Measurements from ENCODE around the gene SYNPO2.

The SYNPO2 gene

GRCh38 chr4:119049342-119049741 lies 160.7 kb downstream of the SYNPO2 start:
- Histone ChIP-seq H3K4me1 (ENCODE audit: insufficient read depth, low read length) (no peaks in the 10 kb centered on the region), H3K9me3 (ENCODE audit: insufficient read depth, low read length, severe bottlenecking) (no peaks in the 10 kb centered on the region), H3K4me2 (ENCODE audit: insufficient read depth, low read length) (no peak overlapping the region)

GRCh38 chr4:119050527-119051090 lies 162.0 kb downstream of the SYNPO2 start:
- ATAC-seq (ENCODE audit: insufficient read depth, low read depth) = no peak
- H2AFZ ChIP-seq (ENCODE audit: low read depth, low read length) = no peak overlapping the region
- no peaks in the 10 kb centered on the region for H3K79me2 ChIP-seq (ENCODE audit: insufficient read depth, low read length)
- no peak overlapping the region for H3K4me2 ChIP-seq (ENCODE audit: insufficient read depth, low read length)
- TF ChIP-seq CTCF (IDR thresholded peaks at IDR 0.05; ENCODE audit: borderline replicate concordance, extremely low read depth, low read length, poor library complexity, severe bottlenecking) (no peak), EZH2 (IDR thresholded peaks at IDR 0.05; ENCODE audit: borderline replicate concordance, low read depth, low read length, severe bottlenecking) (no peak)
- H3K27ac ChIP-seq (ENCODE audit: low read length) = no peak overlapping the region
- H3K27me3 ChIP-seq (ENCODE audit: insufficient read depth, low read length, poor library complexity) = peaks cover 3% of the 10 kb centered on the region
- H4K20me1 ChIP-seq (ENCODE audit: insufficient read depth, low read length) = no peaks in the 10 kb centered on the region
- H3K9ac ChIP-seq (ENCODE audit: low read depth, low read length) = no peak overlapping the region
- no peak overlapping the region for H3K4me3 ChIP-seq (ENCODE audit: low read depth in 1 of 2, low read length in 2 of 2)
- H3K4me1 ChIP-seq (ENCODE audit: insufficient read depth, low read length) = no peaks in the 10 kb centered on the region
- no peaks in the 10 kb centered on the region for H3K36me3 ChIP-seq (ENCODE audit: insufficient read depth, low read length)
- no peaks in the 10 kb centered on the region for H3K9me3 ChIP-seq (ENCODE audit: insufficient read depth, low read length, severe bottlenecking)
- DNase-seq = no peak

More at GRCh38 chr4:119049342-119049741, 160.7 kb downstream of the SYNPO2 start:
- Histone ChIP-seq H3K9ac (ENCODE audit: low read depth, low read length) (no peak overlapping the region), H4K20me1 (ENCODE audit: insufficient read depth, low read length) (no peaks in the 10 kb centered on the region), H3K4me3 (ENCODE audit: low read depth in 1 of 2, low read length in 2 of 2) (no peak overlapping the region), H3K36me3 (ENCODE audit: insufficient read depth, low read length) (no peaks in the 10 kb centered on the region), H3K79me2 (ENCODE audit: insufficient read depth, low read length) (no peaks in the 10 kb centered on the region), H3K27me3 (ENCODE audit: insufficient read depth, low read length, poor library complexity) (peaks cover 3% of the 10 kb centered on the region), H2AFZ (ENCODE audit: low read depth, low read length) (no peak overlapping the region), H3K27ac (ENCODE audit: low read length) (no peak overlapping the region)
- DNase-seq (no peak), ATAC-seq (ENCODE audit: insufficient read depth, low read depth) (no peak)
- no peak for TF ChIP-seq EZH2 (IDR thresholded peaks at IDR 0.05; ENCODE audit: borderline replicate concordance, low read depth, low read length, severe bottlenecking)
- TF ChIP-seq CTCF (IDR thresholded peaks at IDR 0.05; ENCODE audit: borderline replicate concordance, extremely low read depth, low read length, poor library complexity, severe bottlenecking) = no peak

DNA sequence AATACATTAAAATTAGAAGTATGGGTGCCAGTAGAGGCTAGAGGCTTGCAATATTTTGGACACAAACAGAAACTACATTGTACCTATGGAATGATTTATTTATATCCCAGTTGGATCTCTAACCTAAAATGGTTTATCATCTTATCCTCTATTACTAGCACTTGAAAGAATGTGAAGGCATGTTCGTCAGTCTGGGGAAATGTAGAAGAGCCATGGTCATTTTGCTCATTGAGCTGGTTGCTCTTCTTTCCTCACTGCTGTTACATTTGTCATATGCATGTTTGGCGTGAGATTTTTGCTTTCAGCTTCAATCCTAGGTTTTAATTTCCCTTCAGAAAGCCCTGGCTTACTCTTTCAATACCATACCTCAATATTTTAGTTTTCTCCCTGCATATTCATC lies 164.6 kb downstream of the SYNPO2 start:
- Histone ChIP-seq H2AFZ (ENCODE audit: low read depth, low read length) (no peak overlapping the region), H3K27me3 (ENCODE audit: insufficient read depth, low read length, poor library complexity) (no peaks in the 10 kb centered on the region), H3K79me2 (ENCODE audit: insufficient read depth, low read length) (no peaks in the 10 kb centered on the region), H3K4me1 (ENCODE audit: insufficient read depth, low read length) (no peaks in the 10 kb centered on the region), H3K4me2 (ENCODE audit: insufficient read depth, low read length) (no peak overlapping the region), H4K20me1 (ENCODE audit: insufficient read depth, low read length) (no peaks in the 10 kb centered on the region), H3K9ac (ENCODE audit: low read depth, low read length) (no peak overlapping the region), H3K36me3 (ENCODE audit: insufficient read depth, low read length) (no peaks in the 10 kb centered on the region), H3K9me3 (ENCODE audit: insufficient read depth, low read length, severe bottlenecking) (no peaks in the 10 kb centered on the region), H3K27ac (ENCODE audit: low read length) (no peak overlapping the region), H3K4me3 (ENCODE audit: low read depth in 1 of 2, low read length in 2 of 2) (no peak overlapping the region)
- DNase-seq = no peak
- TF ChIP-seq EZH2 (IDR thresholded peaks at IDR 0.05; ENCODE audit: borderline replicate concordance, low read depth, low read length, severe bottlenecking) (no peak), CTCF (IDR thresholded peaks at IDR 0.05; ENCODE audit: borderline replicate concordance, extremely low read depth, low read length, poor library complexity, severe bottlenecking) (no peak)
- ATAC-seq (ENCODE audit: insufficient read depth, low read depth) = no peak

All from DND-41 (cell line).